IMR-90 (cell line): ENCODE measurements around the gene DNM3. TPM values are rescaled to one million over a fixed set of nuclear protein-coding genes. Genes with fewer than 3 reads are reported as not detected.

Experiments
- ATAC-seq: fragments of 200-7000 bp; cut with Tn5 transposase; 2 replicates; pipeline ENCODE4 v1.9.1; 2020; ENCODE audit warnings: low read depth, mild to moderate bottlenecking, moderate library complexity
- BruUV-seq: library from RNA; stranded (reverse); fragments of 400-500 nt; replicated peaks from 2 replicates; lab custom pipeline; 2021; lab: Mats Ljungman, UMichigan
- CTCF ChIA-PET: fragments of 300-600 bp; formaldehyde crosslinking; extraction: SDS; loops from one replicate; lab custom pipeline; 2021; ENCODE audit warnings: antibody characterized with exemption; lab: Yijun Ruan, JAX
- POLR2A ChIA-PET: fragments of 300-600 bp; sonication (Branson Sonifier 250); formaldehyde crosslinking; loops from one replicate; lab custom pipeline; 2022; ENCODE audit warnings: antibody characterized with exemption; ENCODE audit not compliant: unreplicated experiment; lab: Charles Lee
- DNase-seq: peaks from one replicate; pipeline ENCODE4 v3.0.0; 2013
- H2AFZ ChIP-seq: replicated peaks from 2 replicates; pipeline ENCODE3; 2013; ENCODE audit warnings: low read length, mild to moderate bottlenecking; ENCODE audit not compliant: poor library complexity
- H2AK5ac ChIP-seq: 2 replicates; pipeline ENCODE4 v1.6.1; 2013; ENCODE audit warnings: low read depth, low read length, inconsistent platforms
- H2AK9ac ChIP-seq: replicated peaks from 2 replicates; pipeline ENCODE3; 2013; ENCODE audit warnings: mild to moderate bottlenecking, low read depth, low read length, moderate library complexity; ENCODE audit not compliant: poor library complexity
- H2BK120ac ChIP-seq: 2 replicates; pipeline ENCODE4 v1.6.1; 2013; ENCODE audit warnings: low read depth, low read length, inconsistent platforms
- H2BK15ac ChIP-seq: 3 replicates; pipeline ENCODE4 v1.6.1; 2013; ENCODE audit warnings: low read depth, low read length, inconsistent platforms
- H2BK20ac ChIP-seq: 2 replicates; pipeline ENCODE4 v1.6.1; 2013; ENCODE audit warnings: low read depth, mild to moderate bottlenecking, inconsistent platforms, low read length, moderate library complexity
- H2BK5ac ChIP-seq: 2 replicates; pipeline ENCODE4 v1.6.1; 2013; ENCODE audit warnings: mild to moderate bottlenecking, low read depth, low read length, inconsistent platforms; ENCODE audit not compliant: poor library complexity, severe bottlenecking
- H3K14ac ChIP-seq: replicated peaks from 2 replicates; pipeline ENCODE4 v1.6.1; 2013; ENCODE audit warnings: low read depth, low read length, inconsistent platforms
- H3K18ac ChIP-seq: 2 replicates; pipeline ENCODE4 v1.6.1; 2013; ENCODE audit warnings: low read depth, low read length, control low read depth
- H3K23ac ChIP-seq: 2 replicates; pipeline ENCODE4 v1.6.1; 2013; ENCODE audit warnings: low read depth, low read length, inconsistent platforms
- H3K27ac ChIP-seq: 2 replicates; pipeline ENCODE4 v1.5.1; 2013; ENCODE audit warnings: mild to moderate bottlenecking, control low read depth, low read length; ENCODE audit not compliant: insufficient read depth
- H3K27me3 ChIP-seq: 2 replicates; pipeline ENCODE4 v1.6.1; 2013; ENCODE audit warnings: low read length; ENCODE audit not compliant: control insufficient read depth, insufficient read depth
- H3K36me3 ChIP-seq: 2 replicates; pipeline ENCODE4 v1.6.1; 2013; ENCODE audit warnings: low read length, mixed read lengths; ENCODE audit not compliant: control insufficient read depth, insufficient read depth
- H3K4ac ChIP-seq: 2 replicates; pipeline ENCODE4 v1.6.1; 2013; ENCODE audit warnings: low read depth, low read length, inconsistent platforms
- H3K4me1 ChIP-seq: 2 replicates; pipeline ENCODE4 v1.6.1; 2013; ENCODE audit warnings: low read length, mixed read lengths; ENCODE audit not compliant: control insufficient read depth, insufficient read depth
- H3K4me2 ChIP-seq: 2 replicates; pipeline ENCODE4 v1.6.1; 2013; ENCODE audit warnings: low read depth, mild to moderate bottlenecking, control low read depth, low read length, moderate library complexity
- H3K4me3 ChIP-seq: 2 replicates; pipeline ENCODE4 v1.5.1; 2013; ENCODE audit warnings: low read depth, mild to moderate bottlenecking, control low read depth, low read length, moderate library complexity; ENCODE audit not compliant: insufficient read depth
- H3K56ac ChIP-seq: 2 replicates; pipeline ENCODE4 v1.6.1; 2013; ENCODE audit warnings: low read length, inconsistent platforms; ENCODE audit not compliant: insufficient read depth; ENCODE audit errors: extremely low read depth
- H3K79me1 ChIP-seq, 2 experiments: 2 replicates each; pipeline ENCODE4 v1.6.1; 2013; ENCODE audit warnings: low read length in 2 of 2, inconsistent platforms in 1 of 2, low read depth in 1 of 2
- H3K9ac ChIP-seq: 2 replicates; pipeline ENCODE4 v1.6.1; 2013; ENCODE audit warnings: low read depth, low read length, control low read depth
- H3K9me1 ChIP-seq: 2 replicates; pipeline ENCODE4 v1.6.1; 2013; ENCODE audit warnings: low read length, inconsistent platforms; ENCODE audit not compliant: insufficient read depth
- H3K9me3 ChIP-seq: 2 replicates; pipeline ENCODE4 v1.6.1; 2013; ENCODE audit warnings: low read length; ENCODE audit not compliant: control insufficient read depth, insufficient read depth
- H4K20me1 ChIP-seq: 2 replicates; pipeline ENCODE4 v1.6.1; 2013; ENCODE audit warnings: low read length, inconsistent platforms; ENCODE audit not compliant: insufficient read depth
- H4K5ac ChIP-seq: 2 replicates; pipeline ENCODE4 v1.6.1; 2013; ENCODE audit warnings: mild to moderate bottlenecking, low read depth, low read length, control low read depth
- H4K8ac ChIP-seq, 2 experiments: 2 replicates each; pipeline ENCODE4 v1.6.1; 2013; ENCODE audit warnings: low read depth in 2 of 2, low read length in 2 of 2, control low read depth in 1 of 2, inconsistent platforms in 1 of 2
- H4K91ac ChIP-seq: 2 replicates; pipeline ENCODE4 v1.6.1; 2013; ENCODE audit warnings: low read depth, low read length, inconsistent platforms; ENCODE audit not compliant: insufficient read depth
- CEBPB ChIP-seq: IDR thresholded peaks from 2 replicates; pipeline ENCODE4 v1.6.1; 2012; ENCODE audit warnings: low read depth, low read length, improper control_type of control experiment
- ELK1 ChIP-seq: fragments of 150-350 bp; IDR thresholded peaks from 2 replicates; pipeline ENCODE4 v1.6.1; 2016; ENCODE audit warnings: low read depth, mild to moderate bottlenecking, low read length, moderate library complexity, borderline replicate concordance
- MAZ ChIP-seq: IDR thresholded peaks from 2 replicates; pipeline ENCODE4 v1.6.1; 2012; ENCODE audit warnings: low read depth, mild to moderate bottlenecking, low read length, improper control_type of control experiment, moderate library complexity, borderline replicate concordance
- NFE2L2 ChIP-seq: fragments of 150-350 bp; IDR thresholded peaks from 2 replicates; pipeline ENCODE4 v1.6.1; 2016; ENCODE audit warnings: low read depth, mild to moderate bottlenecking, low read length
- SMC3 ChIP-seq: fragments of 150-350 bp; IDR thresholded peaks from 2 replicates; pipeline ENCODE4 v1.6.1; 2016; ENCODE audit warnings: low read depth, mild to moderate bottlenecking, antibody characterized with exemption, low read length, moderate library complexity
- WGBS, 2 experiments: methylation state at CpG; one replicate each; pipeline versions ENCODE4 v1.1.5 to v1.1.7; 2013; ENCODE audit warnings: missing lambda C conversion rate in 2 of 2; ENCODE audit not compliant: insufficient read length in 1 of 2; ENCODE audit errors: extremely low coverage in 2 of 2; 5-methylcytosine and 5-hydroxymethylcytosine counted together
- dilution Hi-C: fragments of 300-500 bp; cut with HindIII; formaldehyde crosslinking; loops from one replicate; pipeline ENCODE4 v1.14.3; 2018; ENCODE audit warnings: low sequenced_read_pairs; ENCODE audit not compliant: unreplicated experiment
- in situ Hi-C: fragments of 300-500 bp; cut with MboI; formaldehyde crosslinking; loops from 3 replicates; pipeline ENCODE4 v1.14.3; 2019; ENCODE audit warnings: low sequenced_read_pairs, inconsistent platforms, mixed read lengths
- intact Hi-C: fragments of 100-400 bp; cut with micrococcal nuclease; formaldehyde crosslinking; loops from 2 replicates; pipeline ENCODE4 v1.10.0; 2022
- polyA plus RNA-seq, 3 experiments: library from polyadenylated mRNA; depleted of rRNA; stranded (reverse); fragments of >200 nt; gene quantifications; 2 replicates each; pipeline ENCODE4 v1.2.3, GENCODE V29; 2012; ENCODE audit warnings: low replicate concordance in 1 of 3
- total RNA-seq: library from RNA; depleted of rRNA; stranded (reverse); fragments of >200 nt; gene quantifications from 2 replicates; pipeline ENCODE4 v1.2.3, GENCODE V29; 2012
- TF ChIP-seq, protein P1 (sequence below): conservative IDR thresholded peaks from 2 replicates; pipeline ENCODE4 v1.5.1; 2012; ENCODE audit warnings: mild to moderate bottlenecking, low read depth, low read length, improper control_type of control experiment

DNM3 gene
- total and polyA plus RNA-seq, 2 of the 4 experiments (the other 2 are of a cell fraction): 0.36 TPM

GRCh38 chr1:171966426-171967220 lies 125.3 kb downstream of the DNM3 start:
- no peak overlapping the region for H4K5ac ChIP-seq
- H2AFZ ChIP-seq: no peak overlapping the region
- ChIA-PET CTCF (interaction anchor here (0.7 to 0.9 kb wide), 2 partner anchors 10 to 166 kb away, joined by 3 read pairs; no protein-coding TSS in a partner anchor), POLR2A (no interaction called here)
- no peak overlapping the region for H4K91ac ChIP-seq
- ATAC-seq (no peak), DNase-seq (no peak)
- H4K8ac ChIP-seq: no peak overlapping the region; a peak in 1 of 4 replicates
- dilution Hi-C loops (no loop called here), intact Hi-C loops (no loop called here), in situ Hi-C loops (no loop called here)
- WGBS, 2 experiments: 80% methylated on average over 1 of the region's 3 CpGs; no CpG with 5 or more reads in 1 of the 2 experiments
- H3K9ac ChIP-seq: no peak overlapping the region
- 0 out of 2 replicates have a peak, but pooled peaks cover 2% of the 10 kb centered on the region for H3K4me1 ChIP-seq
- no peak overlapping the region for H3K18ac ChIP-seq
- no peaks in the 10 kb centered on the region for H4K20me1 ChIP-seq
- no peaks in the 10 kb centered on the region; the same call in 1 of the 2 replicates for H3K9me1 ChIP-seq
- no peak overlapping the region; the same call in 1 of the 2 replicates for H2AK5ac ChIP-seq
- BruUV-seq: no TSS peak
- H2BK120ac ChIP-seq: no peak overlapping the region
- H3K27me3 ChIP-seq: no peaks in the 10 kb centered on the region
- no peak overlapping the region for H3K4ac ChIP-seq
- H3K4me3 ChIP-seq: no peak overlapping the region
- no peak overlapping the region for H3K14ac ChIP-seq
- H3K4me2 ChIP-seq: no peak overlapping the region
- H2BK15ac ChIP-seq: no peak overlapping the region
- no peak overlapping the region for H2BK5ac ChIP-seq
- no peaks in the 10 kb centered on the region for H3K79me1 ChIP-seq
- H3K27ac ChIP-seq: no peak overlapping the region
- H3K9me3 ChIP-seq: no peaks in the 10 kb centered on the region
- no peak overlapping the region for H3K56ac ChIP-seq
- H3K36me3 ChIP-seq: no peaks in the 10 kb centered on the region
- no peak overlapping the region for H3K23ac ChIP-seq
- TF ChIP-seq NFE2L2 (no peak), SMC3 (no peak), ELK1 (no peak), CEBPB (0 out of 2 replicates have a peak, but pooled peaks have one; percentile 4), MAZ (no peak)
- TF ChIP-seq, protein P1, sequence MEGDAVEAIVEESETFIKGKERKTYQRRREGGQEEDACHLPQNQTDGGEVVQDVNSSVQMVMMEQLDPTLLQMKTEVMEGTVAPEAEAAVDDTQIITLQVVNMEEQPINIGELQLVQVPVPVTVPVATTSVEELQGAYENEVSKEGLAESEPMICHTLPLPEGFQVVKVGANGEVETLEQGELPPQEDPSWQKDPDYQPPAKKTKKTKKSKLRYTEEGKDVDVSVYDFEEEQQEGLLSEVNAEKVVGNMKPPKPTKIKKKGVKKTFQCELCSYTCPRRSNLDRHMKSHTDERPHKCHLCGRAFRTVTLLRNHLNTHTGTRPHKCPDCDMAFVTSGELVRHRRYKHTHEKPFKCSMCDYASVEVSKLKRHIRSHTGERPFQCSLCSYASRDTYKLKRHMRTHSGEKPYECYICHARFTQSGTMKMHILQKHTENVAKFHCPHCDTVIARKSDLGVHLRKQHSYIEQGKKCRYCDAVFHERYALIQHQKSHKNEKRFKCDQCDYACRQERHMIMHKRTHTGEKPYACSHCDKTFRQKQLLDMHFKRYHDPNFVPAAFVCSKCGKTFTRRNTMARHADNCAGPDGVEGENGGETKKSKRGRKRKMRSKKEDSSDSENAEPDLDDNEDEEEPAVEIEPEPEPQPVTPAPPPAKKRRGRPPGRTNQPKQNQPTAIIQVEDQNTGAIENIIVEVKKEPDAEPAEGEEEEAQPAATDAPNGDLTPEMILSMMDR: no peak
- H2BK20ac ChIP-seq: no peak overlapping the region
- no peak overlapping the region for H2AK9ac ChIP-seq
